Midbrain (tissue), 1 donor: Measurements from ENCODE around the gene VPS37C.

ENCODE experiments used
- DNase-seq: peaks from one replicate; lab custom pipeline; 2025; lab: John Stamatoyannopoulos, UW

Gene VPS37C

GRCh38 chr11:61154528-61154927 is 6.7 kb downstream of the VPS37C start:
- no peak for DNase-seq

- no peak for DNase-seq
Measured at GRCh38 chr11:61153593-61154095, 7.6 kb downstream of the VPS37C start.

GRCh38 chr11:61152816-61153592 is 8.2 kb downstream of the VPS37C start:
- DNase-seq, result no peak

- no peak for DNase-seq
Measured at GRCh38 chr11:61151545-61152252, 9.5 kb downstream of the VPS37C start.

- no peak for DNase-seq
Measured at GRCh38 chr11:61150706-61151544, 10.3 kb downstream of the VPS37C start.

- DNase-seq, result no peak
Measured at GRCh38 chr11:61149624-61150615, 11.3 kb downstream of the VPS37C start.

GRCh38 chr11:61147791-61148620 is 13.2 kb downstream of the VPS37C start:
- no peak for DNase-seq

- no peak for DNase-seq
Measured at GRCh38 chr11:61147271-61147670, 14.0 kb downstream of the VPS37C start.

GRCh38 chr11:61146416-61146815 is 14.8 kb downstream of the VPS37C start:
- no peak for DNase-seq

- no peak for DNase-seq
Measured at GRCh38 chr11:61145228-61146005, 15.8 kb downstream of the VPS37C start.

- no peak for DNase-seq
Measured at GRCh38 chr11:61144511-61145179, 16.6 kb downstream of the VPS37C start.

GRCh38 chr11:61142424-61142823 is 18.8 kb downstream of the VPS37C start:
- no peak for DNase-seq

GRCh38 chr11:61141601-61142028 is 19.6 kb downstream of the VPS37C start:
- no peak for DNase-seq

- no peak for DNase-seq
Measured at GRCh38 chr11:61140416-61140815, 20.8 kb downstream of the VPS37C start.

- no peak for DNase-seq
Measured at GRCh38 chr11:61139387-61139786, 21.8 kb downstream of the VPS37C start.

GRCh38 chr11:61138935-61139334 is 22.3 kb downstream of the VPS37C start:
- no peak for DNase-seq

GRCh38 chr11:61134801-61135257 is 26.4 kb downstream of the VPS37C start:
- no peak for DNase-seq

GRCh38 chr11:61133956-61134662 is 27.1 kb downstream of the VPS37C start:
- DNase-seq, result no peak
